H9 (cell line): ENCODE data around the gene EFNA5. TPM values are rescaled to one million over a fixed set of nuclear protein-coding genes. Genes with fewer than 3 reads are reported as not detected.

Experiments used
- DNase-seq: peaks from one replicate; pipeline ENCODE4 v3.0.0-alpha.2; 2017
- H2AFZ ChIP-seq: one replicate; pipeline ENCODE4 v1.6.1; 2013; ENCODE audit warnings: mild to moderate bottlenecking, low read length, control low read depth, moderate library complexity
- H2AK5ac ChIP-seq: 2 replicates; pipeline ENCODE4 v1.6.1; 2013; ENCODE audit warnings: low read length, control low read depth, mixed read lengths; ENCODE audit not compliant: insufficient read length
- H2BK120ac ChIP-seq: one replicate; pipeline ENCODE4 v1.6.1; 2013; ENCODE audit warnings: low read depth, mild to moderate bottlenecking, low read length, control low read depth, inconsistent platforms; ENCODE audit not compliant: poor library complexity, severe bottlenecking
- H2BK12ac ChIP-seq: 2 replicates; pipeline ENCODE4 v1.6.1; 2013; ENCODE audit warnings: low read length, control low read depth, mixed read lengths, low read depth; ENCODE audit not compliant: insufficient read length
- H2BK15ac ChIP-seq: 2 replicates; pipeline ENCODE4 v1.6.1; 2013; ENCODE audit warnings: low read depth, low read length, control low read depth
- H2BK20ac ChIP-seq: one replicate; pipeline ENCODE4 v1.6.1; 2013; ENCODE audit warnings: low read depth, mild to moderate bottlenecking, low read length, control low read depth, inconsistent platforms; ENCODE audit not compliant: poor library complexity, severe bottlenecking
- H2BK5ac ChIP-seq: 2 replicates; pipeline ENCODE4 v1.6.1; 2013; ENCODE audit warnings: low read length, control low read depth, mixed read lengths; ENCODE audit not compliant: insufficient read length
- H3K14ac ChIP-seq: 2 replicates; pipeline ENCODE4 v1.6.1; 2013; ENCODE audit warnings: low read length, control low read depth; ENCODE audit not compliant: insufficient read depth
- H3K18ac ChIP-seq: 2 replicates; pipeline ENCODE4 v1.6.1; 2013; ENCODE audit warnings: low read depth, mild to moderate bottlenecking, mixed read lengths, low read length, control low read depth; ENCODE audit not compliant: insufficient read length
- H3K23ac ChIP-seq: 2 replicates; pipeline ENCODE4 v1.6.1; 2013; ENCODE audit warnings: low read length, control low read depth, mixed read lengths, low read depth; ENCODE audit not compliant: insufficient read length
- H3K23me2 ChIP-seq: 2 replicates; pipeline ENCODE4 v1.6.1; 2013; ENCODE audit warnings: low read depth, mild to moderate bottlenecking, mixed read lengths, low read length, control low read depth; ENCODE audit not compliant: insufficient read length, poor library complexity, severe bottlenecking
- H3K27ac ChIP-seq: 2 replicates; pipeline ENCODE4 v1.5.1; 2013; ENCODE audit warnings: low read length, control low read depth, mixed read lengths, low read depth; ENCODE audit not compliant: insufficient read length
- H3K27me3 ChIP-seq: 2 replicates; pipeline ENCODE4 v1.6.1; 2013; ENCODE audit warnings: low read length, control low read depth, inconsistent platforms; ENCODE audit not compliant: insufficient read depth
- H3K4ac ChIP-seq: 2 replicates; pipeline ENCODE4 v1.6.1; 2013; ENCODE audit warnings: low read depth, mild to moderate bottlenecking, control low read depth, inconsistent platforms, low read length, moderate library complexity
- H3K4me1 ChIP-seq: 2 replicates; pipeline ENCODE4 v1.6.1; 2013; ENCODE audit warnings: low read length, control low read depth, inconsistent platforms; ENCODE audit not compliant: insufficient read depth
- H3K4me2 ChIP-seq: 2 replicates; pipeline ENCODE4 v1.6.1; 2013; ENCODE audit warnings: low read length, control low read depth, mixed read lengths; ENCODE audit not compliant: insufficient read length, insufficient read depth
- H3K56ac ChIP-seq: 2 replicates; pipeline ENCODE4 v1.6.1; 2013; ENCODE audit warnings: low read depth, mild to moderate bottlenecking, mixed read lengths, low read length, control low read depth; ENCODE audit not compliant: insufficient read length
- H3K79me1 ChIP-seq: 2 replicates; pipeline ENCODE4 v1.6.1; 2013; ENCODE audit warnings: low read depth, mild to moderate bottlenecking, moderate library complexity, low read length, control low read depth, inconsistent platforms; ENCODE audit not compliant: insufficient read depth, poor library complexity, severe bottlenecking
- H3K79me2 ChIP-seq: 2 replicates; pipeline ENCODE4 v1.6.1; 2013; ENCODE audit warnings: low read length, control low read depth, inconsistent platforms; ENCODE audit not compliant: insufficient read depth
- H3K9ac ChIP-seq: 2 replicates; pipeline ENCODE4 v1.6.1; 2013; ENCODE audit warnings: low read length, control low read depth, mixed read lengths; ENCODE audit not compliant: insufficient read length; ENCODE audit errors: extremely low read depth
- H3K9me3 ChIP-seq: one replicate; pipeline ENCODE4 v1.6.1; 2013; ENCODE audit warnings: low read depth, low read length, inconsistent platforms; ENCODE audit not compliant: control insufficient read depth
- H3T11ph ChIP-seq: one replicate; pipeline ENCODE4 v1.6.1; 2013; ENCODE audit warnings: mild to moderate bottlenecking, low read length, control low read depth, inconsistent platforms
- H4K20me1 ChIP-seq: one replicate; pipeline ENCODE4 v1.6.1; 2013; ENCODE audit not compliant: control insufficient read depth, insufficient read length, insufficient read depth
- H4K5ac ChIP-seq: 2 replicates; pipeline ENCODE4 v1.6.1; 2013; ENCODE audit warnings: low read depth, mild to moderate bottlenecking, mixed read lengths, low read length, control low read depth; ENCODE audit not compliant: insufficient read length
- H4K8ac ChIP-seq: replicated peaks from 2 replicates; pipeline ENCODE4 v1.6.1; 2013; ENCODE audit warnings: low read length, control low read depth, mixed read lengths, low read depth; ENCODE audit not compliant: insufficient read length
- H4K91ac ChIP-seq: 2 replicates; pipeline ENCODE4 v1.6.1; 2013; ENCODE audit warnings: low read depth, mild to moderate bottlenecking, moderate library complexity, mixed read lengths, low read length, control low read depth; ENCODE audit not compliant: insufficient read length
- H3K27ac Mint-ChIP-seq, 3 experiments: 2 replicates in 2 of 3; 3 replicates in 1 of 3; pipeline ENCODE4 v1.8.0; 2020 to 2021; ENCODE audit warnings: mixed read lengths in 3 of 3, mild to moderate bottlenecking in 1 of 3, moderate library complexity in 1 of 3
- H3K27me3 Mint-ChIP-seq: 2 replicates; pipeline ENCODE4 v1.8.0; 2021; ENCODE audit warnings: low read depth, mild to moderate bottlenecking, moderate library complexity, mixed read lengths
- H3K36me3 Mint-ChIP-seq, 3 experiments: 2 replicates in 2 of 3; 3 replicates in 1 of 3; pipeline ENCODE4 v1.8.0; 2020 to 2021; ENCODE audit warnings: low read depth in 3 of 3, mixed read lengths in 3 of 3; ENCODE audit not compliant: insufficient read depth in 1 of 3
- H3K4me1 Mint-ChIP-seq, 2 experiments: 2 replicates each; pipeline ENCODE4 v1.8.0; 2020; ENCODE audit warnings: mixed read lengths in 2 of 2
- H3K4me3 Mint-ChIP-seq, 2 experiments: 2 replicates in 1 of 2; 3 replicates in 1 of 2; pipeline ENCODE4 v1.8.0; 2020 to 2021; ENCODE audit warnings: mild to moderate bottlenecking in 2 of 2, mixed read lengths in 2 of 2, moderate library complexity in 1 of 2
- H3K9me3 Mint-ChIP-seq, 2 experiments: 2 replicates in 1 of 2; 3 replicates in 1 of 2; pipeline ENCODE4 v1.8.0; 2020; ENCODE audit warnings: mild to moderate bottlenecking in 2 of 2, mixed read lengths in 2 of 2, moderate library complexity in 1 of 2
- WGBS: extraction: QIAGEN DNeasy Blood & Tissue Kit; methylation state at CpG from one replicate; pipeline ENCODE4 v1.1.7; 2013; ENCODE audit warnings: missing lambda C conversion rate, low lambda C conversion rate, mixed read lengths; ENCODE audit not compliant: insufficient read length; ENCODE audit errors: extremely low coverage; 5-methylcytosine and 5-hydroxymethylcytosine counted together
- total RNA-seq: library from RNA; stranded (reverse); gene quantifications from 2 replicates; pipeline ENCODE4 v1.2.1, GENCODE V29; 2021
- TF ChIP-seq, protein P1 (sequence below): fragments of 200-600 bp; sonication (generic); conservative IDR thresholded peaks from 3 replicates; pipeline ENCODE4 v1.8.0; 2021; ENCODE audit warnings: antibody characterized with exemption, mild to moderate bottlenecking

EFNA5 gene
- total RNA-seq, 1 experiment from 2014 or later, result 20.4 TPM

DNA sequence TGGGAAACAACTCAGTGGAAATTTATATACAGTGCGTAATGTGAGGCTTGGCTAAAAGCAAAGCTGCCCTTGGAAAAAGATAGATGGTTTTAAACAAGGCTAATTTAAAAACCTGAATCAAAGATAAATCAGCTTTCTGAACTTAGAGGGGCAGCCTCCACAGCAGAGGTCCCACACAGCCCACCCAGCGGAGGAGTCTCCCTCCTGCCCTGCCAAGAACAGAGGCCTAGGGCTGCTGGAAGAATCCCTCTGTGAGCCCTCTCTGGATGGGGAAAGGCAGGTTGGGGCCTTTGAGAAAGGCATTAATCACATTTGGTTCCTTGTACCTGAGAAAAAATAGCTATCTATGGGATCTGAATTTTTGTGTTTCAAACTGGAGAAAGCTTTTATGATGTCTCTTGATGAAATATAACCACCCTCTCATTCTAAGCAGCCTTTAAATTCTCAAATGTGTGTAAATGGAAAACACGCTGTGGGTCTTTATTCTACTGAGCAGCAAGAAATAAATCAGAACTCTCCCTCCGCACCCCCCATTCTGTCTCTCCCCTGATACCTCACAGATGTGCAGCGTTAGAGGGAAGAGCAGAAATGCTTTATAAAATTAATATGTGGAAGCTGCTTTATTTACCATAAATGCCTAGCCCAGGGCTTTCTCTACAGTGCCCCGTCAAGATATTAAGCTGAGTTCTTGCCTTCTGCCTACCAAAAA, 329.2 kb downstream of the EFNA5 start:
- Histone ChIP-seq H3K9ac (no peak overlapping the region), H3K56ac (no peak overlapping the region), H2BK5ac (no peak overlapping the region), H2BK20ac (no peak overlapping the region), H3K9me3 (peaks cover 6% of the 10 kb centered on the region), H2BK15ac (no peak overlapping the region), H3K4ac (no peak overlapping the region), H2AFZ (no peak overlapping the region), H3K79me2 (no peaks in the 10 kb centered on the region), H4K91ac (no peak overlapping the region), H3K14ac (no peak overlapping the region), H3K79me1 (no peaks in the 10 kb centered on the region), H3K27me3 (no peaks in the 10 kb centered on the region), H3K18ac (no peak overlapping the region), H2AK5ac (no peak overlapping the region), H3K4me2 (no peak overlapping the region), H4K20me1 (no peaks in the 10 kb centered on the region), H2BK12ac (no peak overlapping the region), H4K5ac (no peak overlapping the region), H3K23ac (no peak overlapping the region), H3K27ac (no peak overlapping the region), H3K4me1 (no peaks in the 10 kb centered on the region), H4K8ac (no peak overlapping the region), H3K23me2 (no peaks in the 10 kb centered on the region), H2BK120ac (no peak overlapping the region), H3T11ph (no peak overlapping the region)
- WGBS, result no CpG with 5 or more reads among the region's 6 CpGs
- H3K27ac Mint-ChIP-seq, result no peak overlapping the region
- TF ChIP-seq, protein P1, sequence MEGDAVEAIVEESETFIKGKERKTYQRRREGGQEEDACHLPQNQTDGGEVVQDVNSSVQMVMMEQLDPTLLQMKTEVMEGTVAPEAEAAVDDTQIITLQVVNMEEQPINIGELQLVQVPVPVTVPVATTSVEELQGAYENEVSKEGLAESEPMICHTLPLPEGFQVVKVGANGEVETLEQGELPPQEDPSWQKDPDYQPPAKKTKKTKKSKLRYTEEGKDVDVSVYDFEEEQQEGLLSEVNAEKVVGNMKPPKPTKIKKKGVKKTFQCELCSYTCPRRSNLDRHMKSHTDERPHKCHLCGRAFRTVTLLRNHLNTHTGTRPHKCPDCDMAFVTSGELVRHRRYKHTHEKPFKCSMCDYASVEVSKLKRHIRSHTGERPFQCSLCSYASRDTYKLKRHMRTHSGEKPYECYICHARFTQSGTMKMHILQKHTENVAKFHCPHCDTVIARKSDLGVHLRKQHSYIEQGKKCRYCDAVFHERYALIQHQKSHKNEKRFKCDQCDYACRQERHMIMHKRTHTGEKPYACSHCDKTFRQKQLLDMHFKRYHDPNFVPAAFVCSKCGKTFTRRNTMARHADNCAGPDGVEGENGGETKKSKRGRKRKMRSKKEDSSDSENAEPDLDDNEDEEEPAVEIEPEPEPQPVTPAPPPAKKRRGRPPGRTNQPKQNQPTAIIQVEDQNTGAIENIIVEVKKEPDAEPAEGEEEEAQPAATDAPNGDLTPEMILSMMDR, result no peak
- peaks cover 2% of the 10 kb centered on the region; the same call in 1 of the 2 replicates for H3K27me3 Mint-ChIP-seq
- no peak overlapping the region for H3K4me3 Mint-ChIP-seq
- H3K36me3 Mint-ChIP-seq, result peaks cover 14 to 26% (median 16%) of the 10 kb centered on the region in 3 experiments
- peaks cover 6 to 13% of the 10 kb centered on the region in 2 experiments for H3K4me1 Mint-ChIP-seq
- H3K9me3 Mint-ChIP-seq, result peaks cover 17 to 23% of the 10 kb centered on the region in 2 experiments
- DNase-seq, result no peak
